Measurements from ENCODE around the gene PCSK7. TPM values are rescaled to one million over a fixed set of nuclear protein-coding genes. Genes with fewer than 3 reads are reported as not detected.
A peak's percentile ranks its signal among the peaks of the same experiment; 100 is the strongest.

Gene PCSK7
- total RNA-seq, 2 donors from 2014 or later, result 25.3 to 32.8 TPM

DNA sequence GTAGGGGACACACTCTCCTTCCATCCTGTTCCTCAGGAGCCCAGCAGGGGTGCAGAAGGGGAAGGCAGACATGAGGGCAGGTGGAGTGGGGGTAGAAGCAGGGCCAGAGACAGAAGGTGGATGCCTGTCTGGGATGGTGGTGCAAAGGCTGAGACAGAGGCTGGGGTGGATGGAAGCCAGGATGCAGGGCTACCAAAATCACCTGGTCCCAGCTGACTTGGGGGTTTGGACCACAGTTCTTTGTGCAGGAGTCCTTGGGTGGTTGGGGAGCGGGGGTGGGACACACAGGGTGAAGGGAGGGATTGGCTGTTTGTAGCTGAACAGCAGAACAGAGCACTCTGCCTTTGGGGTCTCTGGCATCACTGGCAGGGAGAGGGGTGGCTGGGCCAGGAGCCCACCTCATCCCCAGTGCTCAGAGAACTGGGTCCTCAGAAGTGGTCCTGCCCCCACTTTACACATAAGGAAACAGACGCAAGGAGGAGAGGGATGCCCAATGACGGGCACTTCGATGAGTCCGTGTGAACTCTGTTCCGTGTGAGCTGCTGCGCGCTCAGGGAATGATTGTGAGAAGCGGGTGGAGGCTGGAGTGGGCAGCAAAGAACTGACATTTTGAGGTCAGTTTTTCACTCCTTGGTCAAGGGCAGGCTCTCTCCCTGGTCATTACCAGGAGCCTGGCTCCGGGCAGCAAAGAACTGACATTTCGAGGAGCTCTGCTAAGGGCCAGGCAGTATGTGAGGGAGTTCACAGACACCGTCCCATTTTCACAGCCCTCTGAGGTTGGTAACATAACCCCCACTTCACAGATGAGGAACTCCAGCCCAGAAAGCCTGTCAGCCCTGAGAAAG is 30.8 kb downstream of the PCSK7 start:
- no peak for DNase-seq (ENCODE audit: low spot score)
- Histone ChIP-seq H3K9me3 (no peaks in the 10 kb centered on the region), H3K4me1 (peaks cover 0 to 79% of the 10 kb centered on the region in 2 donors), H3K4me3 (peak overlapping the region; percentile 58 to 62), H3K36me3 (peaks cover 64% of the 10 kb centered on the region), H3K27me3 (no peaks in the 10 kb centered on the region), H3K27ac (peak overlapping the region; percentile 86 to 88)
- no peak for TF ChIP-seq CTCF (IDR thresholded peaks at IDR 0.05)

- no peak for TF ChIP-seq CTCF (IDR thresholded peaks at IDR 0.05)
- Histone ChIP-seq H3K27me3 (no peaks in the 10 kb centered on the region), H3K4me3 (peak overlapping the region; percentile 58 to 62), H3K4me1 (peaks cover 0 to 75% of the 10 kb centered on the region in 2 donors), H3K36me3 (peaks cover 64% of the 10 kb centered on the region), H3K9me3 (no peaks in the 10 kb centered on the region), H3K27ac (peak overlapping the region; percentile 86 to 88)
- DNase-seq (ENCODE audit: low spot score), result no peak
Measured at GRCh38 chr11:117199916-117200812, 31.7 kb downstream of the PCSK7 start.

GRCh38 chr11:117199053-117199915 is 32.6 kb downstream of the PCSK7 start, which contains the start of gene TAGLN:
Gene TAGLN (plus strand): TSS chr11:117199370. CDS start chr11:117203014, 3,644 bp downstream.
- Histone ChIP-seq H3K27me3 (no peaks in the 10 kb centered on the region), H3K4me1 (peaks cover 0 to 66% of the 10 kb centered on the region in 2 donors), H3K4me3 (peak within 1 kb of the TSS; percentile 58 to 62), H3K36me3 (peaks cover 58% of the 10 kb centered on the region), H3K27ac (peak within 1 kb of the TSS; percentile 86 to 88), H3K9me3 (no peaks in the 10 kb centered on the region)
- TF ChIP-seq CTCF (IDR thresholded peaks at IDR 0.05), result no peak
- peak; percentile 97 for DNase-seq (ENCODE audit: low spot score)

- TF ChIP-seq CTCF (IDR thresholded peaks at IDR 0.05), result no peak
- Histone ChIP-seq H3K4me1 (peaks cover 0 to 59% of the 10 kb centered on the region in 2 donors), H3K36me3 (peaks cover 58% of the 10 kb centered on the region), H3K27me3 (no peaks in the 10 kb centered on the region), H3K9me3 (no peaks in the 10 kb centered on the region), H3K27ac (peak overlapping the region; percentile 86 to 88), H3K4me3 (peak overlapping the region; percentile 58 to 62)
- DNase-seq (ENCODE audit: low spot score), result no peak
Measured at GRCh38 chr11:117198613-117199012, 33.3 kb downstream of the PCSK7 start.

Measured in right atrium auricular region (tissue), 2 donors.